Fibroblast of lung (primary cell): ENCODE measurements around the gene CMYA5. TPM values are rescaled to one million over a fixed set of nuclear protein-coding genes. Genes with fewer than 3 reads are reported as not detected.

ENCODE experiments used
- DNase-seq, 2 donors: peaks; one replicate each; pipeline versions ENCODE4 v3.0.0 to v3.0.0-alpha.2; 2010; ENCODE audit warnings: low read depth in 2 of 2
- H2AFZ ChIP-seq: 2 replicates; pipeline ENCODE4 v1.5.1; 2012; ENCODE audit warnings: low read length, control low read depth, inconsistent platforms
- H3K27ac ChIP-seq: 2 replicates; pipeline ENCODE4 v1.5.1; 2011; ENCODE audit warnings: low read length, control low read depth; ENCODE audit not compliant: insufficient read depth
- H3K27me3 ChIP-seq: 2 replicates; pipeline ENCODE4 v1.5.1; 2011; ENCODE audit warnings: mild to moderate bottlenecking, low read length; ENCODE audit not compliant: control insufficient read depth, insufficient read depth
- H3K36me3 ChIP-seq: 2 replicates; pipeline ENCODE4 v1.5.1; 2011; ENCODE audit warnings: low read length; ENCODE audit not compliant: control insufficient read depth, insufficient read depth
- H3K4me1 ChIP-seq: 2 replicates; pipeline ENCODE4 v1.5.1; 2011; ENCODE audit warnings: low read length; ENCODE audit not compliant: control insufficient read depth, insufficient read depth; ENCODE audit errors: extremely low read depth
- H3K4me2 ChIP-seq: 2 replicates; pipeline ENCODE4 v1.5.1; 2011; ENCODE audit warnings: low read length, control low read depth; ENCODE audit not compliant: insufficient read depth; ENCODE audit errors: extremely low read depth
- H3K4me3 ChIP-seq, 4 experiments: fragments of 200-600 bp in 1 of 4; sonication (generic) in 1 of 4; replicated peaks in 1 of 4; 2 replicates each; pipeline ENCODE4 v1.5.1; 2011 to 2016; ENCODE audit warnings: low read length in 4 of 4, low read depth in 3 of 4, mild to moderate bottlenecking in 3 of 4, control low read depth in 2 of 4, inconsistent platforms in 1 of 4, mixed read lengths in 1 of 4; ENCODE audit not compliant: insufficient read depth in 1 of 4; ENCODE audit errors: control extremely low read depth in 1 of 4
- H3K79me2 ChIP-seq: 2 replicates; pipeline ENCODE4 v1.5.1; 2012; ENCODE audit warnings: mild to moderate bottlenecking, low read length, inconsistent platforms; ENCODE audit not compliant: control insufficient read depth, insufficient read depth
- H3K9ac ChIP-seq: 2 replicates; pipeline ENCODE4 v1.5.1; 2011; ENCODE audit warnings: mild to moderate bottlenecking, low read length, control low read depth; ENCODE audit not compliant: insufficient read depth
- H3K9me3 ChIP-seq: 2 replicates; pipeline ENCODE4 v1.5.1; 2012; ENCODE audit warnings: low read depth, low read length; ENCODE audit not compliant: control insufficient read depth, insufficient read depth
- H4K20me1 ChIP-seq: 2 replicates; pipeline ENCODE4 v1.5.1; 2011; ENCODE audit warnings: low read length; ENCODE audit not compliant: control insufficient read depth, insufficient read depth; ENCODE audit errors: extremely low read depth
- EZH2 ChIP-seq: IDR thresholded peaks from 2 replicates; pipeline ENCODE4 v1.5.1; 2012; ENCODE audit warnings: low read length, control low read depth, mild to moderate bottlenecking; ENCODE audit errors: missing control alignments
- polyA plus RNA-seq, 2 donors: library from polyadenylated mRNA; depleted of rRNA in 1 of 2; stranded (reverse) in 1 of 2; unstranded in 1 of 2; fragments of >200 nt; gene quantifications; 2 replicates each; pipeline ENCODE4 v1.2.1, GENCODE V29; 2011 to 2012; ENCODE audit warnings: missing spikeins in 1 of 2
- total RNA-seq: library from RNA; depleted of rRNA; stranded (reverse); fragments of >200 nt; gene quantifications from 2 replicates; pipeline ENCODE4 v1.2.1, GENCODE V29; 2014
- TF ChIP-seq, protein P1 (sequence below), 2 donors: IDR thresholded peaks in 1 of 2; conservative IDR thresholded peaks in 1 of 2; 1 replicate in 1 of 2; 2 replicates in 1 of 2; pipeline ENCODE4 v1.5.1; 2011 to 2012; ENCODE audit warnings: low read length in 2 of 2, control low read depth in 1 of 2, inconsistent platforms in 1 of 2, low read depth in 1 of 2, mild to moderate bottlenecking in 1 of 2

CMYA5 gene
- total and polyA plus RNA-seq, 2 donors (not counting 1 experiment from before 2014, with no cell fraction given), result 2.0 to 7.8 TPM

DNA sequence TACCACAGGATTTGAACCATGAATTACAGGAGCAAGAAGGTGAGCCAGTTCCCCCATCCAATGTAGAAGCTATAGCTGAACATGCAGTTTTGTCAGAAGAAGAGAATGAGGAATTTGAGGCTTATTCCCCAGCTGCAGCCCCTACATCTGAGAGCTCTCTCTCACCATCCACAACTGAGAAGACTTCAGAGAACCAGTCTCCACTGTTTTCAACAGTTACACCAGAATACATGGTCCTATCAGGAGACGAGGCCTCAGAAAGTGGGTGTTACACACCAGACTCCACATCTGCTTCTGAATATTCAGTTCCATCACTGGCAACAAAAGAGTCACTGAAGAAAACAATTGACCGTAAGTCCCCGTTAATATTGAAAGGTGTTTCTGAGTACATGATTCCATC is 40.9 kb downstream of the CMYA5 start:
- Histone ChIP-seq H3K4me2 (no peak overlapping the region), H3K27ac (no peak overlapping the region), H4K20me1 (no peaks in the 10 kb centered on the region), H3K36me3 (no peaks in the 10 kb centered on the region), H3K9me3 (no peaks in the 10 kb centered on the region), H3K79me2 (no peaks in the 10 kb centered on the region), H3K27me3 (peaks cover 7% of the 10 kb centered on the region), H3K4me1 (no peaks in the 10 kb centered on the region), H3K9ac (no peak overlapping the region), H3K4me3 (no peak overlapping the region), H2AFZ (no peak overlapping the region)
- TF ChIP-seq, protein P1, sequence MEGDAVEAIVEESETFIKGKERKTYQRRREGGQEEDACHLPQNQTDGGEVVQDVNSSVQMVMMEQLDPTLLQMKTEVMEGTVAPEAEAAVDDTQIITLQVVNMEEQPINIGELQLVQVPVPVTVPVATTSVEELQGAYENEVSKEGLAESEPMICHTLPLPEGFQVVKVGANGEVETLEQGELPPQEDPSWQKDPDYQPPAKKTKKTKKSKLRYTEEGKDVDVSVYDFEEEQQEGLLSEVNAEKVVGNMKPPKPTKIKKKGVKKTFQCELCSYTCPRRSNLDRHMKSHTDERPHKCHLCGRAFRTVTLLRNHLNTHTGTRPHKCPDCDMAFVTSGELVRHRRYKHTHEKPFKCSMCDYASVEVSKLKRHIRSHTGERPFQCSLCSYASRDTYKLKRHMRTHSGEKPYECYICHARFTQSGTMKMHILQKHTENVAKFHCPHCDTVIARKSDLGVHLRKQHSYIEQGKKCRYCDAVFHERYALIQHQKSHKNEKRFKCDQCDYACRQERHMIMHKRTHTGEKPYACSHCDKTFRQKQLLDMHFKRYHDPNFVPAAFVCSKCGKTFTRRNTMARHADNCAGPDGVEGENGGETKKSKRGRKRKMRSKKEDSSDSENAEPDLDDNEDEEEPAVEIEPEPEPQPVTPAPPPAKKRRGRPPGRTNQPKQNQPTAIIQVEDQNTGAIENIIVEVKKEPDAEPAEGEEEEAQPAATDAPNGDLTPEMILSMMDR (conservative IDR thresholded peaks at IDR 0.05 in 1 of 2, IDR thresholded peaks at IDR 0.05 in 1 of 2; ENCODE audit: low read depth in 1 of 2, low read length in 2 of 2), result no peak
- no peak for TF ChIP-seq EZH2
- DNase-seq, result no peak

DNA sequence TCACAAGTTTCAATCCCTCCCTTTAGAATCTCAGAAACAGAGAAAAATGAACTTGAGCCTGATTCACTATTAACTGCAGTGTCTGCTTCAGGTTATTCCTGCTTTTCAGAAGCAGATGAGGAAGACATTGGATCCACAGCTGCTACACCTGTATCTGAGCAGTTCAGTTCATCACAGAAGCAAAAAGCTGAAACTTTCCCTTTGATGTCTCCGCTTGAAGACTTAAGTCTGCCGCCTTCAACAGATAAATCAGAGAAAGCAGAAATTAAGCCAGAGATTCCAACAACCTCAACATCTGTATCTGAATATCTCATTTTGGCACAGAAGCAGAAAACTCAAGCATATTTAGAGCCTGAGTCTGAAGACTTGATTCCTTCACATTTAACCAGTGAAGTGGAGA is 42.1 kb downstream of the CMYA5 start:
- TF ChIP-seq EZH2, result no peak
- TF ChIP-seq, protein P1 (conservative IDR thresholded peaks at IDR 0.05 in 1 of 2, IDR thresholded peaks at IDR 0.05 in 1 of 2; ENCODE audit: low read depth in 1 of 2, low read length in 2 of 2), result no peak

DNA sequence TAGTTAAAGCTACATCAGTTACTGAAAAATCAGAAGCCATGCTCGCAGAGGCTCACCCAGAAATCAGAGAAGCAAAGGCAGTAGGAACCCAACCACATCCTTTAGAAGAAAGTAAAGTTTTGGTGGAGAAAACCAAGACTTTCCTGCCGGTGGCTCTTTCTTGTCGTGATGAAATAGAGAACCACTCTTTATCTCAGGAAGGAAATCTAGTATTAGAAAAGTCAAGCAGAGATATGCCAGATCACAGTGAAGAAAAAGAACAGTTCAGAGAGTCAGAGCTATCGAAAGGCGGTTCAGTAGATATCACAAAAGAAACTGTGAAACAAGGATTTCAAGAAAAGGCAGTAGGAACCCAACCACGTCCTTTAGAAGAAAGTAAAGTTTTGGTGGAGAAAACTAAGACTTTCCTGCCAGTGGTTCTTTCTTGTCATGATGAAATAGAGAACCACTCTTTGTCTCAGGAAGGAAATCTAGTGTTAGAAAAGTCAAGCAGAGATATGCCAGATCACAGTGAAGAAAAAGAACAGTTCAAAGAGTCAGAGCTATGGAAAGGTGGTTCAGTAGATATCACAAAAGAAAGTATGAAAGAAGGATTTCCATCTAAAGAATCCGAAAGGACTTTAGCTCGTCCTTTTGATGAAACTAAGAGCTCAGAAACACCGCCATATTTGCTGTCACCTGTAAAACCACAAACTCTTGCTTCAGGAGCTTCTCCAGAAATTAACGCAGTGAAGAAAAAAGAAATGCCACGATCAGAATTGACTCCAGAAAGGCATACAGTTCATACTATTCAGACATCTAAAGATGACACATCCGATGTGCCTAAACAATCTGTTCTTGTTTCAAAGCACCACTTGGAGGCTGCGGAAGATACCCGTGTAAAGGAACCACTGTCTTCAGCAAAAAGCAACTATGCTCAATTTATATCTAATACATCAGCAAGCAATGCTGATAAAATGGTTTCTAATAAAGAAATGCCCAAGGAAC is 47.2 kb downstream of the CMYA5 start:
- Histone ChIP-seq H3K79me2 (no peaks in the 10 kb centered on the region), H3K27ac (no peak overlapping the region), H3K4me1 (no peaks in the 10 kb centered on the region), H2AFZ (no peak overlapping the region), H3K4me2 (no peak overlapping the region), H3K27me3 (peaks cover 4% of the 10 kb centered on the region), H3K9me3 (no peaks in the 10 kb centered on the region), H3K36me3 (no peaks in the 10 kb centered on the region), H3K9ac (no peak overlapping the region), H4K20me1 (no peaks in the 10 kb centered on the region), H3K4me3 (no peak overlapping the region)
- TF ChIP-seq EZH2, result no peak
- TF ChIP-seq, protein P1 (conservative IDR thresholded peaks at IDR 0.05 in 1 of 2, IDR thresholded peaks at IDR 0.05 in 1 of 2; ENCODE audit: low read depth in 1 of 2, low read length in 2 of 2), result no peak
- no peak for DNase-seq

More for the DNA sequence above, 42.1 kb downstream of the CMYA5 start:
- H3K4me2 ChIP-seq, result no peak overlapping the region
- H3K9me3 ChIP-seq, result no peaks in the 10 kb centered on the region
- H3K36me3 ChIP-seq, result no peaks in the 10 kb centered on the region
- no peaks in the 10 kb centered on the region for H3K4me1 ChIP-seq
- H3K27ac ChIP-seq, result no peak overlapping the region
- no peaks in the 10 kb centered on the region for H4K20me1 ChIP-seq
- H3K9ac ChIP-seq, result no peak overlapping the region
- H2AFZ ChIP-seq, result no peak overlapping the region
- peaks cover 7% of the 10 kb centered on the region for H3K27me3 ChIP-seq
- no peak overlapping the region for H3K4me3 ChIP-seq
- H3K79me2 ChIP-seq, result no peaks in the 10 kb centered on the region
- no peak for DNase-seq
